Subcutaneous abdominal adipose tissue (tissue), 5 donors: ENCODE results near the gene TRABD2B.

Experiments
- H3K27ac ChIP-seq: one replicate; pipeline ENCODE4 v1.7.0; 2013; ENCODE audit warnings: low read depth, mild to moderate bottlenecking, inconsistent platforms, low read length, moderate library complexity
- H3K27me3 ChIP-seq, 5 donors: one replicate each; pipeline ENCODE4 v1.7.0; 2013; ENCODE audit warnings: low read length in 5 of 5, inconsistent platforms in 1 of 5; ENCODE audit not compliant: control insufficient read depth in 5 of 5, insufficient read depth in 4 of 5
- H3K36me3 ChIP-seq, 5 donors: one replicate each; pipeline ENCODE4 v1.7.0; 2013; ENCODE audit warnings: low read length in 5 of 5; ENCODE audit not compliant: control insufficient read depth in 5 of 5, insufficient read depth in 5 of 5
- H3K4me1 ChIP-seq, 5 donors: one replicate each; pipeline ENCODE4 v1.7.0; 2013; ENCODE audit warnings: low read length in 5 of 5, mild to moderate bottlenecking in 3 of 5, moderate library complexity in 1 of 5; ENCODE audit not compliant: control insufficient read depth in 5 of 5, insufficient read depth in 5 of 5
- H3K4me3 ChIP-seq, 5 donors: one replicate each; pipeline ENCODE4 v1.7.0; 2013; ENCODE audit warnings: low read length in 5 of 5, low read depth in 1 of 5
- H3K9ac ChIP-seq, 5 donors: one replicate each; pipeline ENCODE4 v1.7.0; 2013; ENCODE audit warnings: low read length in 5 of 5, mild to moderate bottlenecking in 4 of 5, moderate library complexity in 3 of 5
- H3K9me3 ChIP-seq, 5 donors: one replicate each; pipeline ENCODE4 v1.7.0; 2013; ENCODE audit warnings: low read length in 5 of 5; ENCODE audit not compliant: control insufficient read depth in 5 of 5
- donor health status: healthy.
- donor health status: healthy.
- donor health status: healthy.
- donor health status: healthy.
- donor health status: healthy.

Gene TRABD2B

DNA sequence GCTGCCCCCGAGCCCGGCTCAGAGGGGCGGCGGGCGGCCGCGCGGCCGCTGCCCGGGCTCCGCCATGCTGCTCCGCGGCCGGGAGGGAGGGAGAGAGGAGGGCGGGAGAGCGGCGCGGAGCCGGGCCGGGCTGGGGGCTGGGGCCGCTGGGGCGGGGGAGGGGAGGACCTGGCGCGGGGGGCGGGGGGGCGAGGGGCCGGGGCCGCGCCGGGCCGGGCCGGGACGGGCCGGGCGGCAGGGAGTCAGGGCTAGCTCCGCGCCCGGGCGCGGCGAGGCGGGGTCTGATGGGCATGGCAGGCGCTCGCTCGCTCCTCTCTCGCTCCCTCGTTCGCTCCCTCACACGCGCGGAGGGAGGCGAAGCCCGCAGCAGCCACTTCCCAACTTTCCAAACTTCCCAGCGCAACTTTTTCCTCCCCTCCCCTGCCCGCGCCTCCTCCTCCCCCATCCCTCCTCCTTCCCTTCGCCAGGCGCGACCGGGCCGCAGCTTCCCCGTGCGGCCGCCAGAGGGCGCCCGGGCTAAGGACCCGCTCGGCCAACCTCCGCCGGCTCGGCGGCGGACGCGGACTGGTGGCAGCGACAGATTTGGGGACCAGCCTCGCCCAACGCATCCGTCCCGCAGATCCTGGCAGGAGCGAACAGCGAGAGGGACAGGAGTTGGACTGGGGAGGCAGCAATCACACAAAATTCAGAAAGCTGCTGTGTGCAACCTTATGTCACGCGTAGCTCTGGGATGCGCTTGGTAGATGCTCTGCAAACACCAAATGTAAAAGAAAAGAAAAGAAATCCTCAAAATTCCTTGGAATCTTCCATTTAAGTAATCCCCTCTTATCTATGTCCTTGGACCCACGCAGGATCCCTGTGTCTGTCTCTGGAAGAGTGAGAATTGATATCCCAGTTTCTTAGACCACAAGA, at the start of gene TRABD2B:
TSS of gene TRABD2B (minus strand) at position 97 of the 912 bp plus-strand sequence.
- Histone ChIP-seq H3K36me3 (no peaks in the 10 kb centered on the region), H3K9me3 (no peaks in the 10 kb centered on the region), H3K27ac (no peak within 1 kb of the TSS), H3K27me3 (peaks cover 5 to 51% (median 38%) of the 10 kb centered on the region in 5 donors), H3K4me1 (peaks cover 4 to 20% (median 12%) of the 10 kb centered on the region in 5 donors), H3K4me3 (peak within 1 kb of the TSS in 4 of 5 donors; percentile 50 to 56 (median 52)), H3K9ac (no peak within 1 kb of the TSS)

DNA sequence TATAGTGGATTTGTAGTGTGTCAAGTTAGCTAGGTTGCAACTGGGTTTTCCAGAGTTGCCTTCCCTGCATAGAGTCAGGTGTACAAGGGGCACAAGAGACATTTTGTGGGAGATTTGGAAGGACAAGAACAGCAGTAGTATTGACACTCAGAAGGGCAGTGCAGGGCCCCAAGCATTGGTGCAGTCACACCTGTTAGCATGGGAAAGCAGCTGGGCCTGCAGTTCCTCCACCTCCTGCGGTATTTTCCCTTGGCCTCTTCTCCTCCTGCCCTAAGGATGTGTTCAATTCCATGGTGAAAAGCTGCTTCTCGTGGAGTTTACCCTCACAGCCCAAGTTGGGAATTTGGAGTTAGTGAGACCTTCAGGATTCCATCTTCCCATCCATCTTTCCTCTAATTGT, 47.1 kb upstream of the TRABD2B start:
- H3K4me3 ChIP-seq = no peak overlapping the region
- no peaks in the 10 kb centered on the region for H3K9me3 ChIP-seq
- no peak overlapping the region for H3K9ac ChIP-seq
- peaks cover 0 to 5% (median 0%) of the 10 kb centered on the region in 5 donors for H3K4me1 ChIP-seq
- H3K27ac ChIP-seq = no peak overlapping the region
- H3K27me3 ChIP-seq = peaks cover 4 to 20% (median 8%) of the 10 kb centered on the region in 5 donors
- H3K36me3 ChIP-seq = no peaks in the 10 kb centered on the region

- peaks cover 0 to 6% (median 0%) of the 10 kb centered on the region in 5 donors for H3K4me1 ChIP-seq
- no peak overlapping the region for H3K4me3 ChIP-seq
- no peaks in the 10 kb centered on the region for H3K9me3 ChIP-seq
- H3K27ac ChIP-seq = no peak overlapping the region
- H3K9ac ChIP-seq = no peak overlapping the region
- H3K27me3 ChIP-seq = peaks cover under 1 to 25% (median 4%) of the 10 kb centered on the region in 5 donors
- no peaks in the 10 kb centered on the region for H3K36me3 ChIP-seq
Measured at GRCh38 chr1:48043622-48044021, 46.4 kb upstream of the TRABD2B start.

- Histone ChIP-seq H3K36me3 (no peaks in the 10 kb centered on the region), H3K27me3 (peaks cover 0 to 29% (median 4%) of the 10 kb centered on the region in 5 donors), H3K9ac (no peak overlapping the region), H3K27ac (no peak overlapping the region), H3K4me3 (no peak overlapping the region), H3K4me1 (peaks cover 0 to 4% (median 0%) of the 10 kb centered on the region in 5 donors), H3K9me3 (no peaks in the 10 kb centered on the region)
Measured at GRCh38 chr1:48040154-48040553, 43.0 kb upstream of the TRABD2B start.

GRCh38 chr1:48039088-48040054, 42.2 kb upstream of the TRABD2B start:
- no peaks in the 10 kb centered on the region for H3K9me3 ChIP-seq
- no peak overlapping the region for H3K4me3 ChIP-seq
- no peaks in the 10 kb centered on the region for H3K36me3 ChIP-seq
- peaks cover 0 to 4% (median 0%) of the 10 kb centered on the region in 5 donors for H3K4me1 ChIP-seq
- H3K27me3 ChIP-seq = peaks cover 0 to 29% (median 4%) of the 10 kb centered on the region in 5 donors
- H3K9ac ChIP-seq = no peak overlapping the region
- no peak overlapping the region for H3K27ac ChIP-seq

GRCh38 chr1:48038270-48038767, 41.1 kb upstream of the TRABD2B start:
- Histone ChIP-seq H3K4me1 (peaks cover 0 to 4% (median 0%) of the 10 kb centered on the region in 5 donors), H3K9ac (no peak overlapping the region), H3K4me3 (no peak overlapping the region), H3K27me3 (peaks cover 0 to 29% (median 4%) of the 10 kb centered on the region in 5 donors), H3K36me3 (no peaks in the 10 kb centered on the region), H3K27ac (no peak overlapping the region), H3K9me3 (no peaks in the 10 kb centered on the region)

- peaks cover 0 to 29% (median 4%) of the 10 kb centered on the region in 5 donors for H3K27me3 ChIP-seq
- peaks cover 0 to 4% (median 0%) of the 10 kb centered on the region in 5 donors for H3K4me1 ChIP-seq
- no peak overlapping the region for H3K27ac ChIP-seq
- no peak overlapping the region for H3K4me3 ChIP-seq
- no peaks in the 10 kb centered on the region for H3K9me3 ChIP-seq
- no peak overlapping the region for H3K9ac ChIP-seq
- no peaks in the 10 kb centered on the region for H3K36me3 ChIP-seq
Measured at GRCh38 chr1:48036710-48037355, 39.6 kb upstream of the TRABD2B start.

- no peak overlapping the region for H3K9ac ChIP-seq
- H3K36me3 ChIP-seq = no peaks in the 10 kb centered on the region
- peaks cover 0 to 20% (median 4%) of the 10 kb centered on the region in 5 donors for H3K27me3 ChIP-seq
- peaks cover 0 to 4% (median 0%) of the 10 kb centered on the region in 5 donors for H3K4me1 ChIP-seq
- no peak overlapping the region for H3K27ac ChIP-seq
- no peak overlapping the region for H3K4me3 ChIP-seq
- H3K9me3 ChIP-seq = no peaks in the 10 kb centered on the region
Measured at GRCh38 chr1:48035371-48036141, 38.4 kb upstream of the TRABD2B start.
